ENCODE data around the gene CEP57L1.
"Not testable (repeated sequence)": the region's sequence is repeated elsewhere in the genome, so short reads cannot be mapped to it uniquely, and the experiment has no call there.

CEP57L1 gene

DNA sequence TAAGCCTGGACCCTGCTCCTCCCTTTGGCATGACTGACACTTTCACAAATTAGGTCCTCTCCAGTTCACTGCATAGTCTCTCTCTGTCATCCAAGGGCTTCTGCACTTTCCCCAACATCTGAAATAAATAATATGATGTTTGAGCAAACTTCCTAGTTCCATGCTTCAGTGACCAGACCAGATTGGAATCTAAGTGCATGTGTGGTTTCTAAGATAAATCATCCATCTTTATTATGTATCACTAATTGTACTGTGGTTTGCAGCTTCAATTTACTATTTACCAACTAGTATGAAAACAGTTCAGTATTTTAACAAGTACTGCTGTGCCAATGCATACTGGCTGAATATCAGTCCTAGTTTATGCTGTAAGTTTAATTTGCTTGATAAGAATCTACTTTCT is 19.4 kb upstream of the CEP57L1 start:
- DNase-seq: no peak

DNA sequence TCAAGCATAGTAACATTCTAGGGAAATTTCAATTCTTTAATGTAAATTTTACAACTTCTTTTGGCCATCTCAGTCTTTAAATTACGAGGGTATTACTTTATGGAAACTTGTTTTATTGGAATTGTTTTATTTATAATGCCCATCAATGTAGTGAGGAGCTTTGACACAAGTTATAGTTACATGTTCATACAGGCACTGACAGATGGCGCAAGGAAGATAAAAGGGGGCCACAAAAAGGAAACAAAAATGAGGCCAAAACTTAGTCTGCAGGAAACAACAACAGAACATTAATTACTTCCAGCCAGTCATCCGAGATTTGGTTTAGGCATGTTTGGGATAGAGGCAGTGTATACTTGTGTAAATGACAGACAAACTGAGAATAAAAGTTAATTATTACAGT is 18.9 kb upstream of the CEP57L1 start:
- no peak for DNase-seq

DNA sequence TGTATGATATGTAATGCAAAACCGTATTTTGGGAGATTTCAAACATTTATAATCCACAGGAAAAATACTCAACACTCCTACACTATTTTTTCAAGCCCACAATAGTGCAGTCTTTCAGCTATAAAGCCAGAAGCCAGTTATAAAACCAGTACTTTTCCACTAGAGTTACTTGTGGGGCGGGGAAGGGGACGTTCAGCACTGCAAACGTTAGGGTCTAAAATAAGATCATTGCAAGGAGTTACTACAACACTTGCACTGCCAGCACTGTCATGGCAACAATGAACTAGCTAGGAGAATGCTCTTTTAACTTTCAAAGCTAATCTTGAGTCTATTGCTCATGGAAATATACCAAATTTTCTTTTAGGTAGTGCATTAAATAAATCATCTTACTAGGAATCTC is 15.3 kb upstream of the CEP57L1 start:
- no peak for DNase-seq

DNA sequence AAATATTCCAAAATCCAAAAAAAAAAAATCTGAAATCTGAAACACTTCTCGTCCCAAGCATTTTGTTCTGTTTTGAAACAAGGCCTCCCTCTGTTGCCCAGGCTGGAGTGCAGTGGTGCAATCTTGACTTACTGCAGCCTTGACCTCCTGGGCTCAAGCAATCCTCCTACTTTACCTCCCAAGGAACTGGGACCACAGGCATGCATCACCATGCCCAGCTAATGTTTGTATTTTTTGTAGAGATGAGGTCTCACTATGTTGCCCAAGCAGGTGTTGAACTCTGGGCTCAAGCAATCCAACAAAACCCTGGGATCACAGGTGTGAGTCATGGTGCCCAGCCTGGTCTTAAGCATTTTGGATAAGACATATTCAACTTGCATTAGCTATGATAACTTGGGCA is 14.3 kb upstream of the CEP57L1 start:
- DNase-seq: no peak

DNA sequence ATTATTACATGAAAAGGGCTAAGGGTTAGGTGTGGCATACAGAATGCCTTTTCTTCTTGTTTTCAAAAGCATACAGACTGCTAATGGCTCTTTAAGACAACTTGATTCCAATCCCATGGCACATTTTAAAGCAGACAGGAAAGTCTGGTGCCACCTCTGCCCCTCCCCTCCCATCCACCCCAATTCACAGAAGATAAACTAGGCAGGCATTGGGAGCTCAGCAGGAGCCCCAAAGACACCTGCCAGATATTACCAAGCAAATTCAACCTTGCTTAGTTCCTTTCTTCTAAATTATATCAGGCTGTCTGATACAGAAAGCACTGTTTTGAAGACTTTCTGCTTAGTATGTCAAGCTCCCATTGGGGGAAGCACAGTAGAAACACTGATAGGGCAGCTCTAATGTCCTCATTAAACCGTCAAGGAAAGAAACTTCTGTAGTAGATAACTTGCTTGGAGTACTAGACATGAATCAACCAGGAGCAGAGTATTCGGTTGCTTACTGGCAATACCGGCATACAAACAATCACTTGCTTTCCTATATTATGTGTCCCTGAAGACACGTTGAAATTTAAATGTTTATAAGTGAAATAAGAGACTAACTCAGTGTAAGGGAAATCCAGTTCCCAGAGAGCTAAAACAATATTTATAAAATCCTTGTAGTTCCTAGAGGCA is 13.7 kb upstream of the CEP57L1 start:
- no peak for DNase-seq

DNA sequence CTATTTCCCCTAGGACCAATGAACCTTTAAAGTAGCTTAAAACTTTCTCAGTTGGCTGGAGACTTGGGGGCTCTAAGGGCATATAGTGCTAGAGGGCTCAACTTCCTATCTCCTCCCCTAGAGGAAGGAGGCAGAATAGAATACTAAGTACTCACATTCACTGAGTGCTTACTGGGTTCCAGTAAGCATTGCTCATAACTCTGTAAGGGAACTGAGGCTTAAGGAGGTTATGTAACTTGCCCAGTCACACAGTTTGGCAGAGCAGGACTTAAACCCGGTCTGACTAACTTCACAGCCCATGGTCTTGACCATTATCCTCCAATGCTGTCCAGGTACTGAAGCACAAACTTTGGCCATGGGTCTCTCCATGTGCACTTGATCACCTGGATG is 13.1 kb upstream of the CEP57L1 start:
- no peak for DNase-seq

DNA sequence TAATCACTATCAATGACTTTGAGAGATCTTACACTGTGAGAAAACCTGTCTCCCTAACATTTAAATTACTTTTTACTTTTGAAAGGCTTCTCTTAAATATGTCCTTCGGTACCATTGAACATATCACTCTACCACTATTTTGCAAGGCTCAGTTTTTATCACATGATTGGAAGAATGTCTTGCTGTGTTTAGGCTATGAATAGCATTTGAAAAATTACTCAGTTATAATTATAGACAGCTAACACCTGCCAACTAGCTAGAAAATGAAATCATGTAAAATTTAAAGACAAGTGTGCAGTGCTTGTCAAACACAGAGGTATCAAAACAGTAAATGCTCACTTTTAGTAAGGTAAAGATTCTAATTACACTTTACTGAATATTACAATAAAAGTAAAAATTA is 11.7 kb upstream of the CEP57L1 start:
- DNase-seq: no peak

DNA sequence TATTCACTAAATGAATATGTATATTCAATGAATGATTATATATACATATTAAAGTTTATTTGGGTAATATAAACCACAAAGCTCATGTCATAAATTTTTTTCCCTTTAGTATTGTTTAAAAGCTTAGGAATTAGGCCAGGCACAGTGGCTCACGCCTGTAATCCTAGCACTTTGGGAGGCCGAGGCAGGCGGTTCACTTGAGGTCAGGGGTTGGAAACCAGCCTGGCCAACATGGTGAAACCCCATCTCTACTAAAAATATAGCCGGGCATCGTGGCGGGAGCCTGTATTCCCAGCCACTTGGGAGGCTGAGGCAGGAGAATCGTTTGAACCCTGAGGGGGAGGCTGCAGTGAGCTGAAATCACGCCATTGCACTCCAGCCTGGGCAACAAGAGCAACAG is 11.2 kb upstream of the CEP57L1 start:
- DNase-seq: not testable (repeated sequence)

DNA sequence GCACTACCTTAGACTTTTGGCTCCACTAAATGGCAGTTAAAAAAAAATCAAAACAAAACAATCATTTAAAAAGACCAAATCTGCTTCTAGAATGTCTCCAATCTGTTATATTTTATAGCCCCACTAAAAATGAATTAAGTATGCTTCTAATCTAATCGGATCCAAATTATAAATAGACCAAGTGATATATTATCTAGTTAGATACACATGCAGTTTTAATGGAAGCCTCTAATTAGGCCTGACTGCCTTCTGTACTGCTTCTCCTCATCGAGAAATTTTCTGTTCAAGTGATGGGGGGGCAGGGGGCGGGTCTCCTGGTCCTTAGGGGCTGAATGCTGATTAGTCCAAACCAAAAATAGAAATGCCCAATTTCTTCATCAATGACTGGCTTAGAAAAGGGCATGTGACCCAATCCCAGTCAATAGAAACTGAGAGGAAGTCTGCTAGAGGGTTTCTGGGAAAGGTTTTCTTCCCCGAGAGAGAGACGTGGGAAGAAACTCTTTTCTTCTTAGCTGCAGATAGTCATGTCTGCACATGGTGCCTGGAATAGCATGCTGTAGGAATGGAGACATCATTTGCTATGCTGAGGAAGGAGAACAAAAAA is 7.5 kb upstream of the CEP57L1 start:
- no peak for DNase-seq

DNA sequence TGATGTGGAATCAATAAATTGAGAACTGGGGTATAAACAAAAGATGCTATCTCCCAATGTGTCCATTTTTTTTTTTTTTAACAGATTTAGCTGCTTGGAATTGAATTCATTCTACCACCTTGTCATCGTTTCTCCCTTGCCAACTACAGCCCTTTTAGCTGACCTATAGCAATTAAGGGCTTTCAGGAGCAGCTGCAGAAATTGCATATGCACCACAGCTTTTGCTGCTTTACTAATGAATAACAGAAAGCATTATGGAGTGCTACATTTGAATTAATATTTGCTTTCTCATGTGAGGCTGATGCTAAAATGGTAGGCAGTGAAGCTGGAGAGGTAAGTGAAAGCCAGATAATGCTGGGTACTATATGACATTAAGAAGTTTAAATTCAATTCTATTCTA is 6.3 kb upstream of the CEP57L1 start:
- DNase-seq: no peak

DNA sequence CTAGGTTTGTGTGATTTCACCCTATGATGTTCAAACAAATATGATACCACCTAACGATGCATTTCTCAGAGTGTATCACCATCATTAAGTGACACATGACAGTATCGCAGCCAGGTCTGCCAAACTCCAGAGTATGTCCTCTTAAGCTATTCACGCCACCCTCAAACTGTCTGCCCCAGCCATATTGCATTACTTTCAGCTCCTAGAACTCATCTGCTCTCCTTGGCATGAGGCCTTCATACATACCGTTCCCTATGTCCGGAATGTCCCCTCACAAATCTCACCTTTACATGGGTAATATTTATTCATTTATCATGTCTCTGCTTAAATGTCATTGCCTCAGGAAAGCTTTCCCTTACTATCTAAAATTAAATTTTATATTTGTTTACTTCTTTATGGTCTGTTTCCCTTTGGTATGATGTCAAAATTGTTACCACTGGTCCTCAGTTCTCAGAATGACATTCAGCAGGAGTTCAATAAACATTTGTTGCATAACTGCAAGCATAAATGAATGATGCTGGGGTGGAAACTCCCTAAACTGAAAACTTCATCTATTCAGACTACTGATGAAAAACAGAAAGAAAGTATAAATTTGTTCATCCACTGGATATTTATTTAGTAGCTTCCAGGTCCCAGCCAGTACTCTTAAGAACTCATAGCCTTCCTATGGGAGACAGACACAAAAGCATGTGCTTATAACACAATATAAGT is 3.8 kb upstream of the CEP57L1 start:
- no peak for DNase-seq

DNA sequence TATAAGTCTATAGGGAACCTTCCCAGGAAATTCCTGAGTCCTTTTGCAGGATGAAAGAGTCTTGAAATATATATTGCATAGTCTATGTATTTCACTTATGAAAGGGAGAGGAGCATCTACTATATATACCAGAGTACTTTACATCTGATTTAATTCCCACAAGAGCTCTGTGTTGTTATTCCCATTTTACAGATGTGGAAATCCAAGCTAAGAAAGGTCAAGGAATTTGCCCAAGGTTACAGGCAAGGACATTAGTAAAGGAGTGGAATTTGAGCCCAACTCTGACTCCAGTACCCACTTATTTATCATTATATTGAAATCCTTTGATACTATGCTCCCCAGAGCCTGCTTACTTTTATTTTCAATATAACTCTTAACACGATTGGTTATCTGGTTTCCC is 3.2 kb upstream of the CEP57L1 start:
- DNase-seq: no peak

DNA sequence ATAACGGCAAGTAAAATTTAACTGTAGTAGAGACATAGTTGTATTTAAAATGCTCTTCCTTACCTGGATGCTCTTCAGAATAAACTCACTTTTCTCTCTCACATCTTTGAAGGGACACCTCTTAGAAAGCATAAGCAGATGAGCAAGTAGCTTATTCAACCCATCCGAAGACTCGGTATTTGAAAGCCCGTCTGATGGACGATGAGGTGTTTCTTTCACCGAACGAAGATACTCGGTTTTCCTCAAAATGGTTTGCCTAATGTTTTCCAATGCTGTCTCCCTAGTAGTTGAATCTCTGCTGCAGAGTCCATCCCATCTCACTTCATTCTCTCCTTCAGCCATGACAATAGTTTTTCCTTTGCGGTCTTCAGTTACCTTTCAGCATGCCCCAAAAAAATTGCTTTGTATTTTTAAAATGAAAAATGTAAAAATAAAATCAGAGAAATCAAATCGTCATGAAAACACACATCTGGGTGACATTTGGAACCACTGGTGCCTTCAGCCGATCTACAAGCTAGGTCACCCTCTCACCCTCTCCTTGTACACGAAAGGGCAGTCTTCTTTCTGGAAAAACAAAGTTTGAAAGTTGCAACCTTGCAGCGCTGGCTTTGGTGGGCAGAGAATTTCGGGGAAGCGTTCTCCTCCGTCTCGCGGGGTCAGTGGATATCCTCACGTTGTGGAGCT is 1.4 kb upstream of the CEP57L1 start:
- DNase-seq: no peak

DNA sequence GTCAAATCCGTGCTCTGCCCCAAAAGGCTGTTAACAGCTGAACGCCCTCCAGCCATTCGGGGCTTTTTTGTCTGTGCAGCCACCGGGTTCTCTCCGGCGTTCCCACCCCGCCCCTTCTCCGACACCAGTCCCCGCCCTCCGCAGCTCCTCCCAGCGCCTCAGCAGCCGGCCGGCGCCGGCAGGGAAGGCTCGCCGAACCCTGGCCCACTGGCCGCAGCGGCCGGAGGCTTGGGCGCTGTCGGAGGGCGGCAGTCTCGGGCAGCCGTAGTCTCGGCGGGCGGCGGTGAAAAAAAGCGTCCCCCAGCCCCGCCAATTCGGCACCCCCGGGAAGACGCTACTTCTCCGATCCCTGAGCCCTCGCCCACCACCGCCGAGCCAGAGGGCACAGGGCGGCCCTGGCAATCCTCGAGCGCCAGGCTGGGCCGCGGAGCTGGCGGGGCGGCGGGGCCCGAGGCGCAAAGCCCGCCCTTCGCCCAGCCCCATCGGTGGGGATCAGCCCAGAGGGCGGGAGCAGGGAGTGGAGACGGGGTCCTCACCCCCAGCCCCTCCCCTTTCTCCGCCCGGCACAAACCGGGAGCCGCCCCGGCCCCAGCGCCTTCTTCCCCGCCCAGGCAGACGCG is 781 bp upstream of the CEP57L1 start, which contains the start of gene SESN1:
Gene SESN1 (minus strand): TSS at position 431 of the 620 bp plus-strand sequence. CDS start 773 bp downstream, outside the sequence.
- DNase-seq: peak; percentile 69

DNA sequence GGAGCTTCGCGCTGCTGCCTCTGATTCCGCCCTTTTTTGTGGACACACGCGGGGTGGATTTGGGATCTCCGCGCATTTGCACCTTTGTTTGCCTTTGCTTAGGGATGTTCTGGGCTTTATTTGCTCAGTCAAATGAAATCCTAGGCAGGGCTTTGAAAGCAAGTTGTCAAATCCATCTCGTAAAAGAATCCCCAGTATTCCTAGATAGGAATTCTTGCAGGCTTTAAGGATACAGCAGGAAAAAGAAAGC is 453 bp downstream of the CEP57L1 start:
- DNase-seq: no peak

DNA sequence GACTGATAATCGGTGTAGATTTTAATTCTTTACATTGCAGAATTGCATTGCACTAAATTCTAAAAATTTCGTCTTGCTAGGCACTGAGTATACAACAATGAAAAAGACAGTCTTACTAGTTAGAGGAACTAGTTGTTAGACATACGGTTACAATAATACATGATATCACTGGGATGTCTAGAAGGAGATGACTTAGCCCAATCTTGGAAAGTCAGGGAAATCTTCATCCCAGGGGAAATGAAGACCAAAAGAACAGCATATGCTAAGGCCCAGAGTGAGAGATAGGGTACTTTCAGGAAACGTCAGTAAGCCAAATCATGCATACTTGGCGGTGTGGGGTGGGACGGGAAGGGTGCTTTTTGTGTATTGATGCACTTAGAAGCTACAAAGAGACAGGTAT is 901 bp downstream of the CEP57L1 start:
- no peak for DNase-seq

DNA sequence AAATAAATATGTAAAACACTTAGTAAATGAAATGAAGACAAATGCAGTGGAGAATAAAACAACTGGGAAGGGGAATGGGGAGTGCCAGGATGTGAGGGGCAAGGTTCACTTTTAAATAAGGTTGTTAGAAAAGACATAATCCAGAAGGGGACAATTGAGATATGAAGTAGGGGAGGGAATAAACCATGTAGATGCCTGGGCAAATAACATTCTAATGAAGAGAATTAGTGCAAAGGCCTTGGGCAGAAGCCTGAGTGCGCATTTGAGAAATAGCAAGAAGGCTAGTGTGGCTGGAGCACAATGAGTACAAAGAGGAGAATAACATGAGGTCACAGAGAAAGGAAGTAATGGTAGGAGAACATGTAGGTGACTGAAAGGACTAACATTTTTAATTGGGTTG is 2.4 kb downstream of the CEP57L1 start:
- DNase-seq: no peak

DNA sequence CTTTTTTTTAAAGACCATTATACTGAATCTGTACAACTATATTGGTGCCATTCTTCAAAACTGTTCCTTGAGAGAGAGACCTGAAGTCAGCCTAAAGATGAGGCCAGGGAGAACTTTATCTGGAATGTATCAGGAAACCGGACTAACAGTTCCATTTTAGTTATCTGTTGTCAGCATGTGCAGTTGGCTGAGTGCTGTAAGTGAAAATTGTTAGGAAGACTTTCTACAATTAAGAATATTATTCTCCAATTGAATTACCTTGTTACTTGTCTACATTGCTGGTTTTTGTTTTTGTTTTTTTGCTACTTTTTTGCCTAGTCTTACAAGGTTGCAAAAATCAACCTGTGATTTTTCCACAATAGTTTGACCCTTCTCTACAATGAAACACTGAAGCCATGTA is 7.5 kb downstream of the CEP57L1 start:
- DNase-seq: no peak

DNA sequence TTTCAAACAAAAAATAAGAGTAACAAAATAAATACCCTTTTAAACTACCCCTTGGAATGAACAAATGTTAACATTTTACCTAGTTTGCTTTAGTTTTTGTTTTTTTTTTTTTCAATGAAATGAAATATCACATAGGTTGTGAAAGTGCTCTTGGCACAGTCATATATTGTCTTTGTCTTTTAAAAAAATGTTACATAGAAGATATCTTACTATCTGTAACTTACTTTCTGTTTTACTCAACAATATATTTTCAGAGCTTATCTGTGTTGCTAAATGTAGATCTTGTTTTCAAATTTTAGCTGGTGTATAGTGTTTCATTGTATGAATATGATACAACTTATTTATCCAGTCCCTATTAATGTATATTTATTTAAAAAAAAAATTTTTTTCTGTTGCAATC is 8.6 kb downstream of the CEP57L1 start:
- DNase-seq: no peak

DNA sequence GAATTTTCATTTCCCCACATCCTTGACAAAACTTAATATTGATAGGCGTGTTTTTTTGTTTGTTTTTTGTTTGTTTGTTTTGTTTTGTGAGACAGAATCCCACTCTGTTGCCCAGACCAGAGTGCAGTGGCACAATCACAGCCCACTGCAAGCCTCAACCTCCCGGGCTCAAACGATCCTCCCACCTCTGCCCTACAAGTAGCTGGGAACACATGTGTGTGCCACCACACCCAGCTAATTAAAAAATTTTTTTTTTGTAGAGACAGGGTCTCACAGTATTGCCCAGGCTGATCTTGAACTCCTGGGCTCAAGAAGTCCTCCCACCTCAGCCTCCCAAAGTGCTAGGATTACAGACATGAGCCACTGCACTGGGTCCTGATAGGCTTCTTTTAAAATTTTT is 9.2 kb downstream of the CEP57L1 start:
- no peak for DNase-seq

DNA sequence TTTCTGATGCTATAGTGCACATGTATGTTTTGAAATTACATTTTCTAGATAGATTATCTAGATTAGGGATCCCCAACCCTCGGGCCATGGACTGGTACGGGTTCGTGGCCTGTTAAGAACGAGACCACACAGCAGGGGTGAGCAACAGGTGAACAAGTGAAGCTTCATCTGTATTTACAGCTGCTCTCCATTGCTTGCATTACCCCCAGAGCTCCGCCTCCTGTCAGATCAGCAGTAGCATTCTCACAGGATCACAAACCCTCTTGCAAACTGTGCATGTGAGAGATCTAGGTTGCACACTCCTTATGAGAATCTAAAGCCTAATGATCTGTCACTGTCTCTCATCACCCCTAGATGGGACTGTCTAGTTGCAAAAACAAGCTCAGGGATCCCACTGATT is 10.4 kb downstream of the CEP57L1 start:
- no peak for DNase-seq

DNA sequence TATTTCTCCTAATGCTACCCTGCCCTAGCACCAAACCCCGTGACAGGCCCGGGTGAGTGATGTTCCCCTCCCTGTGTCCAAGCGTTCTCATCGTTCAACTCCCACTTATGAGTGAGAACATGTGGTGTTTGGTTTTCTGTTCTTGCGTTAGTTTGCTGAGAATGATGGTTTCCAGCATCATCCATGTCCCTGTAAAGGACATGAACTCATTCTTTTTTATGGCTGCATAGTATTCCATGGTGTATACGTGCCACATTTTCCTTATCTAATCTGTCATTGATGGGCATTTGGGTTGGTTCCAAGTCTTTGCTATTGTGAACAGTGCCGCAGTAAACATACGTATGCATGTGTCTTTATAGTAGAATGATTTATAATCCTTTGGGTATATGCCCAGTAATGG is 14.4 kb downstream of the CEP57L1 start:
- DNase-seq: not testable (repeated sequence)

DNA sequence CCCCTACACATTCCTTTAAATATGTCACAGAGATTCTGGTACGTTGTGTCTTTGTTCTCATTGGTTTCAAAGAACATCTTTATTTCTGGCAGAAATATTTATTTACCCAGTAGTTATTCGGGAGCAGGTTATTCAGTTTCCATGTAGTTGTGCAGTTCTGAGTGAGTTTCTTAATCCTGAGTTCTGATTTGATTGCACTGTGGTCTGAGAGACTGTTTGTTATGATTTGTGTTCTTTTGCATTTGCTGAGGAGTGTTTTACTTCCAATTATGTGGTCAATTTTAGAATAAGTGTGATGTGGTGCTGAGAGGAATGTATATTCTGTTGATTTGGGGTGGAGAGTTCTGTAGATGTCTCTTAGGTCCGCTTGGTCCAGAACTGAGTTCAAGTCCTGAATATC is 17.4 kb downstream of the CEP57L1 start:
- not testable (repeated sequence) for DNase-seq
